Smooth muscle cell (in vitro differentiated cells): Measurements from ENCODE around the gene RBPJL. TPM values are rescaled to one million over a fixed set of nuclear protein-coding genes. Genes with fewer than 3 reads are reported as not detected.

Source experiments
- DNase-seq: peaks from one replicate; lab custom pipeline; 2025; ENCODE audit not compliant: unreplicated experiment; lab: John Stamatoyannopoulos, UW
- H2AFZ ChIP-seq: fragments of 200-600 bp; sonication (generic); 2 replicates; pipeline ENCODE4 v1.6.0; 2016; ENCODE audit warnings: antibody characterized with exemption, low read depth, mild to moderate bottlenecking
- H3F3A ChIP-seq: fragments of 200-600 bp; sonication (generic); 2 replicates; pipeline ENCODE4 v1.6.0; 2017; ENCODE audit warnings: antibody characterized with exemption, low read depth
- H3K27ac ChIP-seq: fragments of 200-600 bp; sonication (generic); 2 replicates; pipeline ENCODE4 v1.5.1; 2016; ENCODE audit warnings: low read depth, mild to moderate bottlenecking
- H3K27me3 ChIP-seq: fragments of 200-600 bp; sonication (generic); 2 replicates; pipeline ENCODE4 v1.6.1; 2016; ENCODE audit warnings: low read depth, mild to moderate bottlenecking
- H3K36me3 ChIP-seq: fragments of 200-600 bp; sonication (generic); 2 replicates; pipeline ENCODE4 v1.5.1; 2016; ENCODE audit warnings: low read depth
- H3K4me1 ChIP-seq: fragments of 200-600 bp; sonication (generic); 2 replicates; pipeline ENCODE4 v1.5.1; 2016; ENCODE audit warnings: low read depth
- H3K4me2 ChIP-seq: fragments of 200-600 bp; sonication (generic); 2 replicates; pipeline ENCODE4 v1.6.0; 2016; ENCODE audit warnings: mild to moderate bottlenecking
- H3K4me3 ChIP-seq: fragments of 200-600 bp; sonication (generic); 2 replicates; pipeline ENCODE4 v1.5.1; 2016; ENCODE audit warnings: mild to moderate bottlenecking
- H3K79me2 ChIP-seq: fragments of 200-600 bp; sonication (generic); 2 replicates; pipeline ENCODE4 v1.6.0; 2016; ENCODE audit warnings: low read depth, mild to moderate bottlenecking
- H3K9ac ChIP-seq: fragments of 200-600 bp; sonication (generic); 2 replicates; pipeline ENCODE4 v1.6.0; 2016; ENCODE audit warnings: low read depth
- H3K9me3 ChIP-seq: fragments of 200-600 bp; sonication (generic); replicated peaks from 2 replicates; pipeline ENCODE4 v1.5.1; 2016; ENCODE audit warnings: low read depth
- H4K20me1 ChIP-seq: fragments of 200-600 bp; sonication (generic); 2 replicates; pipeline ENCODE4 v1.6.0; 2016; ENCODE audit warnings: low read depth
- CTCF ChIP-seq: fragments of 200-600 bp; sonication (generic); IDR thresholded peaks from 2 replicates; pipeline ENCODE4 v1.5.1; 2017; ENCODE audit warnings: borderline replicate concordance, mild to moderate bottlenecking, antibody characterized with exemption; ENCODE audit not compliant: insufficient read depth, poor library complexity, severe bottlenecking
- WGBS: methylation state at CpG from one replicate; pipeline ENCODE4 v1.1.7; 2016; ENCODE audit warnings: low lambda C conversion rate; 5-methylcytosine and 5-hydroxymethylcytosine counted together
- polyA plus RNA-seq: library from polyadenylated mRNA; unstranded; fragments of >200 nt; fragmentation: Nextera tagmentation; extraction: Ambion mirVana; gene quantifications from 2 replicates; pipeline ENCODE4 v1.2.1, GENCODE V29; 2016
- total RNA-seq: library from RNA; depleted of rRNA; stranded (reverse); fragments of >200 nt; gene quantifications from 2 replicates; pipeline ENCODE4 v1.2.3, GENCODE V29; 2014

RBPJL gene
- total and polyA plus RNA-seq, 2 experiments from 2014 or later: not detected

GRCh38 chr20:45283551-45284057 lies 23.0 kb upstream of the RBPJL start:
- Histone ChIP-seq H3K36me3 (no peaks in the 10 kb centered on the region), H3K4me3 (no peak overlapping the region), H3K9ac (no peak overlapping the region), H3K27ac (no peak overlapping the region), H3K4me2 (no peak overlapping the region), H3F3A (no peaks in the 10 kb centered on the region), H2AFZ (no peak overlapping the region), H4K20me1 (no peaks in the 10 kb centered on the region), H3K79me2 (no peaks in the 10 kb centered on the region), H3K27me3 (peaks cover 2% of the 10 kb centered on the region), H3K9me3 (no peaks in the 10 kb centered on the region), H3K4me1 (no peaks in the 10 kb centered on the region)
- WGBS: 78% methylated on average over 4 of the region's 4 CpGs
- DNase-seq: no peak
- no peak for TF ChIP-seq CTCF

GRCh38 chr20:45288376-45288775 lies 18.3 kb upstream of the RBPJL start:
- WGBS: 89% methylated on average over 4 of the region's 4 CpGs
- no peak overlapping the region for H3K4me2 ChIP-seq
- H2AFZ ChIP-seq: no peak overlapping the region
- TF ChIP-seq CTCF: no peak
- H3K9ac ChIP-seq: no peak overlapping the region
- no peaks in the 10 kb centered on the region for H4K20me1 ChIP-seq
- H3K9me3 ChIP-seq: no peaks in the 10 kb centered on the region
- no peaks in the 10 kb centered on the region for H3K36me3 ChIP-seq
- H3K4me1 ChIP-seq: no peaks in the 10 kb centered on the region
- H3K79me2 ChIP-seq: no peaks in the 10 kb centered on the region
- peaks cover 3% of the 10 kb centered on the region for H3F3A ChIP-seq
- H3K27me3 ChIP-seq: peaks cover 2% of the 10 kb centered on the region
- no peak overlapping the region for H3K27ac ChIP-seq
- H3K4me3 ChIP-seq: no peak overlapping the region
- no peak for DNase-seq

- H3K9ac ChIP-seq: no peak overlapping the region
- TF ChIP-seq CTCF: no peak
- H2AFZ ChIP-seq: no peak overlapping the region
- peaks cover 3% of the 10 kb centered on the region for H3F3A ChIP-seq
- no peak for DNase-seq
- H3K36me3 ChIP-seq: no peaks in the 10 kb centered on the region
- H4K20me1 ChIP-seq: no peaks in the 10 kb centered on the region
- no peak overlapping the region for H3K4me3 ChIP-seq
- 89% methylated on average over 5 of the region's 5 CpGs for WGBS
- H3K4me1 ChIP-seq: no peaks in the 10 kb centered on the region
- H3K27me3 ChIP-seq: peaks cover 2% of the 10 kb centered on the region
- H3K4me2 ChIP-seq: no peak overlapping the region
- H3K27ac ChIP-seq: no peak overlapping the region
- no peaks in the 10 kb centered on the region for H3K9me3 ChIP-seq
- H3K79me2 ChIP-seq: no peaks in the 10 kb centered on the region
Measured at GRCh38 chr20:45288860-45289259, 17.8 kb upstream of the RBPJL start.

- no peak overlapping the region for H3K4me3 ChIP-seq
- peaks cover 3% of the 10 kb centered on the region for H3F3A ChIP-seq
- no peaks in the 10 kb centered on the region for H4K20me1 ChIP-seq
- H3K27ac ChIP-seq: no peak overlapping the region
- H3K4me1 ChIP-seq: no peaks in the 10 kb centered on the region
- WGBS: 84% methylated on average over 13 of the region's 13 CpGs
- TF ChIP-seq CTCF: no peak
- H3K27me3 ChIP-seq: peaks cover 2% of the 10 kb centered on the region
- H3K79me2 ChIP-seq: no peaks in the 10 kb centered on the region
- no peak overlapping the region for H3K4me2 ChIP-seq
- no peaks in the 10 kb centered on the region for H3K36me3 ChIP-seq
- H3K9me3 ChIP-seq: no peaks in the 10 kb centered on the region
- no peak for DNase-seq
- no peak overlapping the region for H3K9ac ChIP-seq
- peak overlapping the region; percentile 1 for H2AFZ ChIP-seq
Measured at GRCh38 chr20:45289942-45290676, 16.5 kb upstream of the RBPJL start.
